Smooth muscle cell (in vitro differentiated cells): ENCODE data around the gene LRIG2. TPM values are rescaled to one million over a fixed set of nuclear protein-coding genes. Genes with fewer than 3 reads are reported as not detected.

Experiments used
- DNase-seq: peaks from one replicate; lab custom pipeline; 2025; ENCODE audit not compliant: unreplicated experiment; lab: John Stamatoyannopoulos, UW
- H2AFZ ChIP-seq: fragments of 200-600 bp; sonication (generic); 2 replicates; pipeline ENCODE4 v1.6.0; 2016; ENCODE audit warnings: antibody characterized with exemption, low read depth, mild to moderate bottlenecking
- H3F3A ChIP-seq: fragments of 200-600 bp; sonication (generic); 2 replicates; pipeline ENCODE4 v1.6.0; 2017; ENCODE audit warnings: antibody characterized with exemption, low read depth
- H3K27ac ChIP-seq: fragments of 200-600 bp; sonication (generic); 2 replicates; pipeline ENCODE4 v1.5.1; 2016; ENCODE audit warnings: low read depth, mild to moderate bottlenecking
- H3K27me3 ChIP-seq: fragments of 200-600 bp; sonication (generic); 2 replicates; pipeline ENCODE4 v1.6.1; 2016; ENCODE audit warnings: low read depth, mild to moderate bottlenecking
- H3K36me3 ChIP-seq: fragments of 200-600 bp; sonication (generic); 2 replicates; pipeline ENCODE4 v1.5.1; 2016; ENCODE audit warnings: low read depth
- H3K4me1 ChIP-seq: fragments of 200-600 bp; sonication (generic); 2 replicates; pipeline ENCODE4 v1.5.1; 2016; ENCODE audit warnings: low read depth
- H3K4me2 ChIP-seq: fragments of 200-600 bp; sonication (generic); 2 replicates; pipeline ENCODE4 v1.6.0; 2016; ENCODE audit warnings: mild to moderate bottlenecking
- H3K4me3 ChIP-seq: fragments of 200-600 bp; sonication (generic); 2 replicates; pipeline ENCODE4 v1.5.1; 2016; ENCODE audit warnings: mild to moderate bottlenecking
- H3K79me2 ChIP-seq: fragments of 200-600 bp; sonication (generic); 2 replicates; pipeline ENCODE4 v1.6.0; 2016; ENCODE audit warnings: low read depth, mild to moderate bottlenecking
- H3K9ac ChIP-seq: fragments of 200-600 bp; sonication (generic); 2 replicates; pipeline ENCODE4 v1.6.0; 2016; ENCODE audit warnings: low read depth
- H3K9me3 ChIP-seq: fragments of 200-600 bp; sonication (generic); replicated peaks from 2 replicates; pipeline ENCODE4 v1.5.1; 2016; ENCODE audit warnings: low read depth
- H4K20me1 ChIP-seq: fragments of 200-600 bp; sonication (generic); 2 replicates; pipeline ENCODE4 v1.6.0; 2016; ENCODE audit warnings: low read depth
- WGBS: methylation state at CpG from one replicate; pipeline ENCODE4 v1.1.7; 2016; ENCODE audit warnings: low lambda C conversion rate; 5-methylcytosine and 5-hydroxymethylcytosine counted together
- polyA plus RNA-seq: library from polyadenylated mRNA; unstranded; fragments of >200 nt; fragmentation: Nextera tagmentation; extraction: Ambion mirVana; gene quantifications from 2 replicates; pipeline ENCODE4 v1.2.1, GENCODE V29; 2016
- total RNA-seq: library from RNA; depleted of rRNA; stranded (reverse); fragments of >200 nt; gene quantifications from 2 replicates; pipeline ENCODE4 v1.2.3, GENCODE V29; 2014
- TF ChIP-seq, protein P1 (sequence below): fragments of 200-600 bp; sonication (generic); IDR thresholded peaks from 2 replicates; pipeline ENCODE4 v1.5.1; 2017; ENCODE audit warnings: borderline replicate concordance, mild to moderate bottlenecking, antibody characterized with exemption; ENCODE audit not compliant: insufficient read depth, poor library complexity, severe bottlenecking

The LRIG2 gene
- total and polyA plus RNA-seq, 2 experiments from 2014 or later: 4.2 to 10.6 TPM

DNA sequence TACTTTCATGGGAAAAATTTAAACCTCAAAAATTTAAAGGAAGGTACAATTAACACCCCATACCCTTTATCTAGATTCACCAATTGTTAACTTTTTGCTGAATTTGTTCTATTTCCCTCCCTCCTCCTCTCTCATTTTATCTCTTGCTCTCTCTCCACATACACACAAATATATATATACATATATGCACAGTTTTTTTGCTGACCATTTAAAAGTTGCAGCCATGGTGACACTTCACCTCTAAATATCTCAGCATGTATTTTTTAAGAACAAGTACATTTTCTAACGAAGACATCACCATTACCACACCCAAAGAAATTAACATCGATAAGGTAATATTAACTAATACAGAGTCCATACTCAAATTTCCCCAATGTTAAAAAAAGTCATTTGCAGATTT is 33.9 kb downstream of the LRIG2 start:
- Histone ChIP-seq H3K4me1 (peaks cover 5% of the 10 kb centered on the region), H3K9ac (no peak overlapping the region), H4K20me1 (no peaks in the 10 kb centered on the region), H3K9me3 (no peaks in the 10 kb centered on the region), H3K27me3 (no peaks in the 10 kb centered on the region), H3K4me2 (no peak overlapping the region), H3K79me2 (no peaks in the 10 kb centered on the region), H3K36me3 (peaks cover 21% of the 10 kb centered on the region), H3K4me3 (no peak overlapping the region), H2AFZ (no peak overlapping the region), H3F3A (peaks cover 20% of the 10 kb centered on the region), H3K27ac (no peak overlapping the region)
- DNase-seq: no peak
- WGBS: 97% methylated on average over 2 of the region's 2 CpGs
- TF ChIP-seq, protein P1, sequence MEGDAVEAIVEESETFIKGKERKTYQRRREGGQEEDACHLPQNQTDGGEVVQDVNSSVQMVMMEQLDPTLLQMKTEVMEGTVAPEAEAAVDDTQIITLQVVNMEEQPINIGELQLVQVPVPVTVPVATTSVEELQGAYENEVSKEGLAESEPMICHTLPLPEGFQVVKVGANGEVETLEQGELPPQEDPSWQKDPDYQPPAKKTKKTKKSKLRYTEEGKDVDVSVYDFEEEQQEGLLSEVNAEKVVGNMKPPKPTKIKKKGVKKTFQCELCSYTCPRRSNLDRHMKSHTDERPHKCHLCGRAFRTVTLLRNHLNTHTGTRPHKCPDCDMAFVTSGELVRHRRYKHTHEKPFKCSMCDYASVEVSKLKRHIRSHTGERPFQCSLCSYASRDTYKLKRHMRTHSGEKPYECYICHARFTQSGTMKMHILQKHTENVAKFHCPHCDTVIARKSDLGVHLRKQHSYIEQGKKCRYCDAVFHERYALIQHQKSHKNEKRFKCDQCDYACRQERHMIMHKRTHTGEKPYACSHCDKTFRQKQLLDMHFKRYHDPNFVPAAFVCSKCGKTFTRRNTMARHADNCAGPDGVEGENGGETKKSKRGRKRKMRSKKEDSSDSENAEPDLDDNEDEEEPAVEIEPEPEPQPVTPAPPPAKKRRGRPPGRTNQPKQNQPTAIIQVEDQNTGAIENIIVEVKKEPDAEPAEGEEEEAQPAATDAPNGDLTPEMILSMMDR: no peak

DNA sequence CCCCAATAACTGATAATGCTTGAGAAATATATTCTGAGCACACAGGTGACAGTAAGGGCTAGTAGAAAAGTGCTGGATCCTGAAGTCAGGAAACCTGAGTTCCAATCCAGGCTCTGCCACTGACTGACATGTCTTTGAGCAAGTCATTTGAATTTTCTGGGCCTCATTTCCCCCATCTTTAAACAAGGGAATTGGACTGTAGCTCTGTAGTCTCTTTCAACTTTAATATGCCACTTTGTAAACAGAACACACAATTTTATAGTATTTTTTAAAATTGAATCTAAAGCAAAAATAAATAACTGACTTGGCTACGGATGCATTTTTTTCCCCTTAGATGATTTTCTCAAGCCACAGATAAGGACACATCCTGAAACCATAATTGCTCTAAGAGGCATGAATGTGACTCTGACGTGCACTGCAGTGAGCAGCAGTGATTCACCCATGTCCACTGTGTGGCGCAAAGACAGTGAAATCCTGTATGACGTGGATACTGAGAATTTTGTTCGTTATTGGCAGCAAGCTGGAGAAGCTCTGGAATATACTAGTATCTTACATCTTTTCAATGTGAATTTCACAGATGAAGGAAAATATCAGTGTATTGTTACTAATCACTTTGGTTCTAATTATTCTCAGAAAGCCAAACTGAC is 37.0 kb downstream of the LRIG2 start:
- no peaks in the 10 kb centered on the region for H3K79me2 ChIP-seq
- WGBS: 16% methylated on average over 5 of the region's 5 CpGs
- H2AFZ ChIP-seq: peak overlapping the region; percentile 64
- H3K4me1 ChIP-seq: peaks cover 5% of the 10 kb centered on the region
- peak overlapping the region; percentile 89 for H3K9ac ChIP-seq
- TF ChIP-seq, protein P1: peak; percentile 36
- H3K27me3 ChIP-seq: no peaks in the 10 kb centered on the region
- H3K27ac ChIP-seq: peak overlapping the region; percentile 96
- no peak overlapping the region for H3K4me3 ChIP-seq
- peaks cover 20% of the 10 kb centered on the region for H3F3A ChIP-seq
- H4K20me1 ChIP-seq: no peaks in the 10 kb centered on the region
- peak overlapping the region; percentile 76 for H3K4me2 ChIP-seq
- H3K9me3 ChIP-seq: no peaks in the 10 kb centered on the region
- peaks cover 17% of the 10 kb centered on the region for H3K36me3 ChIP-seq
- DNase-seq: no peak

DNA sequence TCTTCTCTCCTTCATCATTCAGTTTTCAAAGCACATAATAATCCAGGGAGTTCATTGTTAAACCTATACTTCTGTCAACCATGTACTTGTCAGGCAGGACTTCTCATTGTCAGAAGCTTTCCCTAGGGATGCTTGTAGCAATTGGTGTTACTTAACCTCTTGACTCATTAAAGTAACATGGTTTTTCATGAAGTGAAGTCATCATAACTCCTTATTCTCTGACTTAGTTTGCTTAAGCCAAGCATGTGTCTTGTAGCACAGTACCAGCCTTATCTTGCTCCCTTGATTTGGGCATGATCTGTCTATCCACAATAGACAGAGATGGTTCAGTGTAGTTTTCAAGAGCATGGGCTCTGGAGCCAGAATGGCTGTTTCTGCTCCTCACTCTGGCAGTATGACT is 45.3 kb downstream of the LRIG2 start:
- Histone ChIP-seq H3F3A (peaks cover 6% of the 10 kb centered on the region), H3K27ac (no peak overlapping the region), H4K20me1 (no peaks in the 10 kb centered on the region), H3K27me3 (no peaks in the 10 kb centered on the region), H3K4me3 (no peak overlapping the region), H3K9ac (no peak overlapping the region), H3K36me3 (peaks cover 23% of the 10 kb centered on the region), H2AFZ (no peak overlapping the region), H3K9me3 (no peaks in the 10 kb centered on the region), H3K4me1 (no peaks in the 10 kb centered on the region), H3K79me2 (no peaks in the 10 kb centered on the region), H3K4me2 (no peak overlapping the region)
- TF ChIP-seq, protein P1: no peak
- no peak for DNase-seq

DNA sequence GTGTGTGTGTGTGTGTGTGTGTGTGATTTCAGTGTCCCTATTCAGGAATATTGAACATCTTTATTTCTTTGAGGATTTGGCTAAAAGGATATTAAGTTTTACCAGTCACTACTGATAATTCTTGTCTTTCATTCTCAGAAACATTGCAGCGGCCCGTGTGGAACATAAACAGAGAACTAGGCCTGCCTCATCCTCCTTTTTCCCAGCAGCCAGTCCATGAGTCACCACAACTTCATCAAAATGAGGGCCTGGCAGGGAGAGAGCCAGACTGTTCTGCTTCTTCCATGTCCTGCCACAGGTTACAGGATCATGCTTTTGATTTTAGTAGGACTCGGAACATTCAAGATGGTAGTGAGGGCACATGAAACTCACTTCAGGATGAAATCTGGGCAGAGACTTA is 50.7 kb downstream of the LRIG2 start:
- H3K9me3 ChIP-seq: no peaks in the 10 kb centered on the region
- H3K79me2 ChIP-seq: no peaks in the 10 kb centered on the region
- TF ChIP-seq, protein P1: no peak
- no peaks in the 10 kb centered on the region for H3K4me1 ChIP-seq
- 32% methylated on average over 3 of the region's 3 CpGs for WGBS
- H3K27me3 ChIP-seq: no peaks in the 10 kb centered on the region
- no peak overlapping the region for H3K4me3 ChIP-seq
- no peaks in the 10 kb centered on the region for H4K20me1 ChIP-seq
- H3K27ac ChIP-seq: peak overlapping the region; percentile 67
- peaks cover 10% of the 10 kb centered on the region for H3F3A ChIP-seq
- H3K36me3 ChIP-seq: peaks cover 12% of the 10 kb centered on the region
- DNase-seq: no peak
- H3K9ac ChIP-seq: no peak overlapping the region
- H2AFZ ChIP-seq: no peak overlapping the region
- H3K4me2 ChIP-seq: peak overlapping the region; percentile 15
